Fibroblast of mammary gland (primary cell): ENCODE data around the gene TIPARP.

Experiments
- DNase-seq: peaks from one replicate; pipeline ENCODE4 v3.0.0-alpha.2; 2010; ENCODE audit warnings: low read depth
- H3K4me3 ChIP-seq: 2 replicates; pipeline ENCODE4 v1.5.1; 2011; ENCODE audit warnings: low read depth, mild to moderate bottlenecking, low read length, moderate library complexity; ENCODE audit not compliant: control insufficient read depth
- TF ChIP-seq, protein P1 (sequence below): conservative IDR thresholded peaks from 2 replicates; pipeline ENCODE4 v1.5.1; 2011; ENCODE audit warnings: low read depth, low read length, inconsistent platforms; ENCODE audit not compliant: control insufficient read depth, insufficient read depth

TIPARP gene

DNA sequence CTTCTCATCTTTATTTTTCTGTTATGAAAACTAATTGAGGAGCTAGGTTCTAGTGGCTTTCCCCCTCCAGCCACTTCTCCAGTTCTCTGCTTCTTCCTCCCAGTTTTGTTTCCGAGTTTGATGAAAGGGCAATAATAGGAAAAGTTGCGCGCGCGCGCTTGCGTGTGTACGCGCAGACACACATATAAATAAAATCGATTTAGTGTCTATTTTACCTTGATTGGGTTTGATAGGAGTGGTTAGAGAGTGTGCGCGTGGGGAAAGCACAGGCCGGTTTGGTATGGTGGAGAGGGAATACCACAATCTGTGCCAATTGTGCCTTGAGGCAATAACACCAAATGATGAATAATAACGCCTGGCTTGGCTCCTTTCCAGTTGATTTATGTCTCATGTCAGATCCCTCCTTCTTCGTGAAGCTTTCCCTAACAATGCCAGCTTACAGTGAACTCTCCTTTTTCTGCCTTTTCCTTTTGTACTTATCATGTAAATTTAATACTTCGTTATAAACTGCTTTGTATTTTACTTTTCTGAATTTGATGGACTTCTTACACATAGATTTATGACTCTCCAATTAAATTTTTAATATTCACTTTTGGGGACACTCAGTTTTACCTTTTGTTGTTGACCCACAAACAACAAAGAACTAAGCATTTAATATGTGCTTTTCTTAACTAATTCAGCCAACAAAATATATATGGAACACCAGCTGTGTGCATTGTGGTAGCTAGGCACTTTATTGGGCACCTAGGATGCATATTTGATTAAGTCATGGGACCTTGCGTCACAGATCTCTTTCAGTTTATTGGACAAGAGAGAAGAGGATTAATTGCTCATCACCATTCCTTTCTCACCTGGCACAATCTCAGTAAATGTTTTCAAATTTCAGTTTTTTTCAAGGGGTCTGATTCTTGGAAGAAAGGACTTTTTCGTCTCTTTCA lies 1.7 kb downstream of the TIPARP start:
- H3K4me3 ChIP-seq: peak overlapping the region; percentile 73
- TF ChIP-seq, protein P1, sequence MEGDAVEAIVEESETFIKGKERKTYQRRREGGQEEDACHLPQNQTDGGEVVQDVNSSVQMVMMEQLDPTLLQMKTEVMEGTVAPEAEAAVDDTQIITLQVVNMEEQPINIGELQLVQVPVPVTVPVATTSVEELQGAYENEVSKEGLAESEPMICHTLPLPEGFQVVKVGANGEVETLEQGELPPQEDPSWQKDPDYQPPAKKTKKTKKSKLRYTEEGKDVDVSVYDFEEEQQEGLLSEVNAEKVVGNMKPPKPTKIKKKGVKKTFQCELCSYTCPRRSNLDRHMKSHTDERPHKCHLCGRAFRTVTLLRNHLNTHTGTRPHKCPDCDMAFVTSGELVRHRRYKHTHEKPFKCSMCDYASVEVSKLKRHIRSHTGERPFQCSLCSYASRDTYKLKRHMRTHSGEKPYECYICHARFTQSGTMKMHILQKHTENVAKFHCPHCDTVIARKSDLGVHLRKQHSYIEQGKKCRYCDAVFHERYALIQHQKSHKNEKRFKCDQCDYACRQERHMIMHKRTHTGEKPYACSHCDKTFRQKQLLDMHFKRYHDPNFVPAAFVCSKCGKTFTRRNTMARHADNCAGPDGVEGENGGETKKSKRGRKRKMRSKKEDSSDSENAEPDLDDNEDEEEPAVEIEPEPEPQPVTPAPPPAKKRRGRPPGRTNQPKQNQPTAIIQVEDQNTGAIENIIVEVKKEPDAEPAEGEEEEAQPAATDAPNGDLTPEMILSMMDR: no peak
- peak; percentile 97 for DNase-seq

DNA sequence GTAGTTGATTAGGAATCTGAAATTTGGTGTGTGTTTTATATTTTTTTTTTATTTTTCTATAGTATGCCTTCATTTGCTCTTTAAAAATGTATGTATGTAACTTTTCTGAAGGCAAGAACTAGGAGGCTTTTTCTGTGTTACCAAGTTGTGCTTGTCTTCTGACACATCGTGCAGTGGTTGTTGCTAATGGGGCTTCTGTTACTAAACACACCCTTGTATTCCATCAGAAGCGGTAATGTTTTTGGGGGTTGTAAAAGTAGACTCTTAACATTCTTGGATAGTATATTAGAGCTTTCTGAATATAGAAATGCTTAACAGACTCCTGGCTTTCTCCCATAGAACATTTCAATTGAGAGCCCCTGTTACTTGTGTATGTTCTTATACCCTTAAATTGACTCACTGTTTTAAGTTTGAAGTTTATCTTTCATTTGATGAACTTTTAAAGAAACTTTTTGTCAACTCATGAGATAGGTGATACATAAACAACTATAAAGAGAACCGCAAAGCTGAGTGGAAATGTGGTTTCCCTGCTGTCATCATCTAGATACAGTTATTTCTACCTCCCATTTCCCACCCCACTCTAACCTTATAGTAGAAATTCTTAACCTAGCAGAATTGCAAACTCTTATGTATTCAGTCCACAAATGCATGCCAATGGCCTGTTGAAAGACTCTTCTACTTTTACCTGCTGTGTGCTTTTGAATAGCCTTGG lies 2.5 kb downstream of the TIPARP start:
- TF ChIP-seq, protein P1: no peak
- DNase-seq: no peak
- H3K4me3 ChIP-seq: peak overlapping the region; percentile 73

DNA sequence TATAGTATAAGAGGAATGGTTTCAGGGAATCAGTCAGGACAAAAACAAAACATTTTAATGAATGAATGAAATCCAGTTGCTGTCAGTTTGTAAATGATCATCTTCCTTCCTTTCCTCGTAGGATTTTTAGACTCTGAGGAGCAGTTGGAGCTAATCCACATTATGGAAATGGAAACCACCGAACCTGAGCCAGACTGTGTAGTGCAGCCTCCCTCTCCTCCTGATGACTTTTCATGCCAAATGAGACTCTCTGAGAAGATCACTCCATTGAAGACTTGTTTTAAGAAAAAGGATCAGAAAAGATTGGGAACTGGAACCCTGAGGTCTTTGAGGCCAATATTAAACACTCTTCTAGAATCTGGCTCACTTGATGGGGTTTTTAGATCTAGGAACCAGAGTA lies 3.1 kb downstream of the TIPARP start:
- TF ChIP-seq, protein P1: no peak
- DNase-seq: no peak
- H3K4me3 ChIP-seq: no peak overlapping the region

DNA sequence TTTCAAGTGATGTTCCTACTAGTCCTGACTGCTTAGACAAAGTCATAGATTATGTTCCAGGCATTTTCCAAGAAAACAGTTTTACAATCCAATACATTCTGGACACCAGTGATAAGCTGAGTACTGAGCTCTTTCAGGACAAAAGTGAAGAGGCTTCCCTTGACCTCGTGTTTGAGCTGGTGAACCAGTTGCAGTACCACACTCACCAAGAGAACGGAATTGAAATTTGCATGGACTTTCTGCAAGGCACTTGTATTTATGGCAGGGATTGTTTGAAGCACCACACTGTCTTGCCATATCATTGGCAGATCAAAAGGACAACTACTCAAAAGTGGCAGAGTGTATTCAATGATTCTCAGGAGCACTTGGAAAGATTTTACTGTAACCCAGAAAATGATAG lies 3.8 kb downstream of the TIPARP start:
- no peak overlapping the region for H3K4me3 ChIP-seq

DNA sequence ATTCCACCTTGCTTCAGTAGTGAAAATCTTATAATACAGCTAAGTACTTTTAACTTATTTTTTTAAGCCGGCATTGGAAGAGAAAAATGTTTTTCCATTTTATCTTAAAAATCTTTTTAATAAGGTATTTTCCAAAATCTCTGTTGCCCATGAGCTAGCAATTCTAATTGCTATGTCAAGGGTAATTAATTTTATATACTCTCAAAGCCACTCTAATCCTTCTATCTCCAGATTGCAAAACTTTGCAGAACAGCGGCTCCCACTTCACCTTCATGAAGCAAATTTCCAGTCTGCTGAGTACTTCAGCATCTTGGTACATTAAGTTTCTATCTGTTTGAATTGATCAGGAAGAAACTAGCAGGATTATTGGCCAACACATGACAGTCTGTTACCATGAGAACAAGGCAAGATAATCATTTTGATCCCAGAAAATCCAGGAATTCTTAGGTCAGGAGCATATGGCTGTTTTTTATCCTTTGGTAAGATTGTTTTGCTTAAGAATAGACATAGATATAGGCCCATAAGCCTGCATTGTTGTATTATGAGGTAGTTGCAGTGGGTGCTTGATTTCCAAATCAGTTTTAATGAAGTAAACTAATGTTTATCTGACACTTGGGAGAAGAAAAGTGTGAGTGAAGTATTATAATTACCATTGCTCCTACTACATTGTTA lies 6.0 kb downstream of the TIPARP start:
- H3K4me3 ChIP-seq: no peak overlapping the region
- DNase-seq: no peak
- TF ChIP-seq, protein P1: no peak

More for the DNA sequence above, 3.8 kb downstream of the TIPARP start:
- no peak for DNase-seq
- TF ChIP-seq, protein P1: no peak

DNA sequence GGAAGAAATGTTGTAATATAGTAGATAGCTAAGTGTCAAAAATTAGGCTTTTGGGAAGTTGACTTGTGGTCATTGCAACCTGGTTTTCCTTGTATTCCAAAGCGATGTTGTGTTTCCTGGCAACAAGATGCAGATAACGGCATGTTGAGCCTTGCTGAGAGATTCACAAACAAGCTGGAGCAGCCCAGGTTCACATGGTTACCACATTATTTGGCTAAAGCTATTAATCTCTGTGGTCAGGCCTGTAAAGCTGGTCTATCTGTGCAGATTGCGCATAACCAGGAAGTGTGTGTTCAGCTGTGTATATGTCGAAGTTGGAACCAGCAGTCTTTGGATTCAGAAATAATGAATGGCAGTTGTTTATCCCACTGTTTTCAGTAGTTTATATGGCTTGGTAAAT lies 6.6 kb downstream of the TIPARP start:
- no peak overlapping the region for H3K4me3 ChIP-seq
- DNase-seq: peak; percentile 92
- TF ChIP-seq, protein P1: no peak
